NCI-H1105 (cell line): ENCODE results near the gene SULT1A3.
"Not testable (repeated sequence)": the region's sequence is repeated elsewhere in the genome, so short reads cannot be mapped to it uniquely, and the experiment has no call there.

Experiments
- DNase-seq: peaks from one replicate; lab custom pipeline; 2025; lab: John Stamatoyannopoulos, UW

SULT1A3 gene

GRCh38 chr16:30186782-30187555, 12.1 kb upstream of the SULT1A3 start:
- DNase-seq, result no peak

GRCh38 chr16:30187556-30187865, 11.5 kb upstream of the SULT1A3 start:
- DNase-seq, result no peak

GRCh38 chr16:30187971-30188561, 11.0 kb upstream of the SULT1A3 start:
- DNase-seq, result no peak

GRCh38 chr16:30191158-30191557, 7.9 kb upstream of the SULT1A3 start:
- not testable (repeated sequence) for DNase-seq

- DNase-seq, result not testable (repeated sequence)
Measured at GRCh38 chr16:30193098-30193497, 6.0 kb upstream of the SULT1A3 start.

GRCh38 chr16:30193615-30194014, 5.4 kb upstream of the SULT1A3 start, which contains the start of the genes BOLA2B and SLX1A:
TSS of gene BOLA2B (minus strand) at chr16:30193666. CDS start at chr16:30193595, 71 bp downstream.
TSS of gene SLX1A (plus strand) at chr16:30193875. CDS start at chr16:30194085, 210 bp downstream.
- DNase-seq, result not testable (repeated sequence)

- not testable (repeated sequence) for DNase-seq
Measured at GRCh38 chr16:30194172-30194925, 4.7 kb upstream of the SULT1A3 start.

GRCh38 chr16:30197001-30197400, 2.1 kb upstream of the SULT1A3 start:
- not testable (repeated sequence) for DNase-seq

- DNase-seq, result not testable (repeated sequence)
Measured at GRCh38 chr16:30199608-30200343, 721 bp downstream of the SULT1A3 start.

GRCh38 chr16:30205541-30206236, 6.6 kb downstream of the SULT1A3 start:
- DNase-seq, result not testable (repeated sequence)

GRCh38 chr16:30206252-30206651, 7.2 kb downstream of the SULT1A3 start:
- not testable (repeated sequence) for DNase-seq

- DNase-seq, result not testable (repeated sequence)
Measured at GRCh38 chr16:30207063-30207704, 8.1 kb downstream of the SULT1A3 start.

GRCh38 chr16:30209032-30209431, 10.0 kb downstream of the SULT1A3 start:
- DNase-seq, result not testable (repeated sequence)

GRCh38 chr16:30211414-30211813, 12.4 kb downstream of the SULT1A3 start:
- not testable (repeated sequence) for DNase-seq

- not testable (repeated sequence) for DNase-seq
Measured at GRCh38 chr16:30217082-30217481, 18.0 kb downstream of the SULT1A3 start.

- not testable (repeated sequence) for DNase-seq
Measured at GRCh38 chr16:30248379-30248778, 49.3 kb downstream of the SULT1A3 start, which contains the start of gene NPIPB13. TSS of gene NPIPB13 (minus strand) at chr16:30248479. CDS start at chr16:30245573, 2,906 bp downstream.
